ENCODE measurements around the gene ADIRF. TPM values are rescaled to one million over a fixed set of nuclear protein-coding genes. Genes with fewer than 3 reads are reported as not detected.
A peak's percentile ranks its signal among the peaks of the same experiment; 100 is the strongest.

ADIRF gene
- 11.9 and 18.3 TPM in 2 replicates for total RNA-seq

- no peak for TF ChIP-seq CTCF (IDR thresholded peaks at IDR 0.05; ENCODE audit: extremely low read depth, low read depth, low read length)
- H3K9me3 ChIP-seq (ENCODE audit: low read depth, low read length) = no peaks in the 10 kb centered on the region
- no peaks in the 10 kb centered on the region for H3K36me3 ChIP-seq (ENCODE audit: insufficient read depth, low read length)
- DNase-seq (ENCODE audit: insufficient read length, low spot score, missing footprints) = peak; percentile 85
- H4K20me1 ChIP-seq (ENCODE audit: insufficient read depth, low read length) = peaks cover 5% of the 10 kb centered on the region
- no peaks in the 10 kb centered on the region for H3K79me2 ChIP-seq (ENCODE audit: insufficient read depth, low read length)
- H2AFZ ChIP-seq (ENCODE audit: low read length) = peak within 1 kb of the TSS; percentile 66
- H3K27me3 ChIP-seq (ENCODE audit: insufficient read depth, low read length) = no peaks in the 10 kb centered on the region
- peak within 1 kb of the TSS; percentile 82 for H3K4me3 ChIP-seq (ENCODE audit: insufficient read depth, low read length)
- peak within 1 kb of the TSS; percentile 87 for H3K27ac ChIP-seq (ENCODE audit: low read depth, low read length)
- H3K4me2 ChIP-seq (ENCODE audit: insufficient read depth, low read length) = peak within 1 kb of the TSS; percentile 95
- peaks cover 48% of the 10 kb centered on the region for H3K4me1 ChIP-seq (ENCODE audit: insufficient read depth, low read length)
These were observed at the start of gene ADIRF for GRCh38 chr10:86968271-86968993. ADIRF (plus strand) TSS chr10:86968482; CDS start chr10:86968545, 63 bp downstream.

DNA sequence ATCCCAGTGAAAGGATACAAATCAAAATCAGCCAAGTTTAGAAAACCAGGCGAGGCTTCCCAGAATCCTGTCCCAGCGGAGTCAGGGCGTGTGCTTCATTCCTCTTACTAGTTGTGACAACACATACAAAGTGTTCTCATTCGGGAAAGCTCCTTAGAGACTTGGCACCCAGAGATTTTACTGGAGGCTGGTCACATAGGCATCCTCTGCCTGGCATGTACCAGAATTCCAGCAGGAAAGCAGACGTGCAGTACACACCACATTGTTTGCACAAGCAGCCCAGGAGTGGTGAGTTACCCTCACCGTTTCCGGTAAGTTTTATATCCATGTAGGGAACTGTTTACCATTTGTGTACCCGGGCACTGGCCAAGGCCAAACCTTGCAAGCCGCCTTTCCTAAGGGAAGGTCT lies 45.7 kb upstream of the ADIRF start:
- H3K36me3 ChIP-seq (ENCODE audit: insufficient read depth, low read length) = peaks cover 38% of the 10 kb centered on the region
- H3K4me3 ChIP-seq (ENCODE audit: insufficient read depth, low read length) = no peak overlapping the region
- no peak overlapping the region for H3K4me2 ChIP-seq (ENCODE audit: insufficient read depth, low read length)
- H3K79me2 ChIP-seq (ENCODE audit: insufficient read depth, low read length) = no peaks in the 10 kb centered on the region
- H3K27ac ChIP-seq (ENCODE audit: low read depth, low read length) = no peak overlapping the region
- DNase-seq (ENCODE audit: insufficient read length, low spot score, missing footprints) = no peak
- no peak for TF ChIP-seq CTCF (IDR thresholded peaks at IDR 0.05; ENCODE audit: extremely low read depth, low read depth, low read length)
- peaks cover 3% of the 10 kb centered on the region for H3K4me1 ChIP-seq (ENCODE audit: insufficient read depth, low read length)
- H3K9me3 ChIP-seq (ENCODE audit: low read depth, low read length) = no peaks in the 10 kb centered on the region
- H3K27me3 ChIP-seq (ENCODE audit: insufficient read depth, low read length) = no peaks in the 10 kb centered on the region
- no peak overlapping the region for H2AFZ ChIP-seq (ENCODE audit: low read length)
- no peaks in the 10 kb centered on the region for H4K20me1 ChIP-seq (ENCODE audit: insufficient read depth, low read length)

GRCh38 chr10:86929468-86930380 lies 38.6 kb upstream of the ADIRF start:
- no peaks in the 10 kb centered on the region for H4K20me1 ChIP-seq (ENCODE audit: insufficient read depth, low read length)
- no peak overlapping the region for H3K4me2 ChIP-seq (ENCODE audit: insufficient read depth, low read length)
- no peak for TF ChIP-seq CTCF (IDR thresholded peaks at IDR 0.05; ENCODE audit: extremely low read depth, low read depth, low read length)
- H3K79me2 ChIP-seq (ENCODE audit: insufficient read depth, low read length) = no peaks in the 10 kb centered on the region
- no peak overlapping the region for H2AFZ ChIP-seq (ENCODE audit: low read length)
- H3K36me3 ChIP-seq (ENCODE audit: insufficient read depth, low read length) = peaks cover 4% of the 10 kb centered on the region
- H3K9me3 ChIP-seq (ENCODE audit: low read depth, low read length) = no peaks in the 10 kb centered on the region
- no peak for DNase-seq (ENCODE audit: insufficient read length, low spot score, missing footprints)
- no peak overlapping the region for H3K27ac ChIP-seq (ENCODE audit: low read depth, low read length)
- H3K27me3 ChIP-seq (ENCODE audit: insufficient read depth, low read length) = no peaks in the 10 kb centered on the region
- H3K4me3 ChIP-seq (ENCODE audit: insufficient read depth, low read length) = no peak overlapping the region
- peaks cover 14% of the 10 kb centered on the region for H3K4me1 ChIP-seq (ENCODE audit: insufficient read depth, low read length)

- DNase-seq (ENCODE audit: insufficient read length, low spot score, missing footprints) = peak; percentile 47
- Histone ChIP-seq H3K36me3 (ENCODE audit: insufficient read depth, low read length) (peaks cover 4% of the 10 kb centered on the region), H3K27me3 (ENCODE audit: insufficient read depth, low read length) (no peaks in the 10 kb centered on the region), H3K27ac (ENCODE audit: low read depth, low read length) (peak overlapping the region; percentile 11), H4K20me1 (ENCODE audit: insufficient read depth, low read length) (no peaks in the 10 kb centered on the region), H3K4me2 (ENCODE audit: insufficient read depth, low read length) (peak overlapping the region; percentile 31), H3K9me3 (ENCODE audit: low read depth, low read length) (no peaks in the 10 kb centered on the region), H2AFZ (ENCODE audit: low read length) (no peak overlapping the region), H3K79me2 (ENCODE audit: insufficient read depth, low read length) (no peaks in the 10 kb centered on the region), H3K4me3 (ENCODE audit: insufficient read depth, low read length) (no peak overlapping the region), H3K4me1 (ENCODE audit: insufficient read depth, low read length) (peaks cover 18% of the 10 kb centered on the region)
- no peak for TF ChIP-seq CTCF (IDR thresholded peaks at IDR 0.05; ENCODE audit: extremely low read depth, low read depth, low read length)
These were observed 36.4 kb upstream of the ADIRF start for GRCh38 chr10:86931872-86932271.

Data from osteoblast (primary cell).